ENCODE measurements around the gene POLDIP3. TPM values are rescaled to one million over a fixed set of nuclear protein-coding genes. Genes with fewer than 3 reads are reported as not detected.
"Not testable (repeated sequence)": the region's sequence is repeated elsewhere in the genome, so short reads cannot be mapped to it uniquely, and the experiment has no call there.

Gene POLDIP3
- total RNA-seq, 5 donors from 2014 or later (not counting 1 experiment from before 2014, with no cell fraction given): 66.5 to 83.8 (median 81.0) TPM

DNA sequence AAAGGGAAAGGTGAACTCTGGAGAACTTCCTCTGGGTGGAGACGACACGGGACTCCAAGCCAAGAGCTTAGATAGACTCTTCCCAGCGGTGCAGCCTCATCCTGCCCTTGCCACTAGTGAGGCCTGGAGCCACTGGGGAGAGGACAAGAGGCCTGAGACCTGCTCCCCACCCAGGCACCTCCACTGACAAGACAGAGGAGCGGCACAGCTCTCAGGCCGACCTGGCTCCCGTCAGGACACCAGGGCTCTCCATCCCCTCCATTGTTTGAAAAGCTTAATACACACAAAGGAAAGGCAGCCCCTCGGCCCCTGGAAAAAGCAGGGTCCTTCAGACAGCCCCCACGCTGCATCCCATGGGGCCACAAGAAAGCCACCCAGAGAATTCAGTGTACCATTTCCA lies 29.6 kb downstream of the POLDIP3 start:
- no peak for DNase-seq
- Histone ChIP-seq H3K27me3 (replicated peaks in 1 of 2; ENCODE audit: control insufficient read depth in 2 of 2, extremely low read depth in 1 of 2, insufficient read depth in 2 of 2, low read length in 1 of 2) (no peaks in the 10 kb centered on the region), H3K4me1 (ENCODE audit: control insufficient read depth in 1 of 2, extremely low read depth in 1 of 2, insufficient read depth in 2 of 2, low read length in 2 of 2) (peaks cover 2 to 18% of the 10 kb centered on the region in 2 experiments), H3K9me3 (no peaks in the 10 kb centered on the region), H3K36me3 (ENCODE audit: control insufficient read depth in 2 of 2, extremely low read depth in 1 of 2, insufficient read depth in 1 of 2, low read length in 1 of 2) (peaks cover 26 to 55% of the 10 kb centered on the region in 2 donors), H3K4me3 (ENCODE audit: control insufficient read depth in 1 of 2, extremely low read depth in 1 of 2, low read length in 1 of 2) (no peak overlapping the region), H3K27ac (ENCODE audit: low read length) (no peak overlapping the region)
- Mint-ChIP-seq H3K9me3 (no peaks in the 10 kb centered on the region), H3K27me3 (no peaks in the 10 kb centered on the region), H3K27ac (no peak overlapping the region), H3K36me3 (peaks cover 48% of the 10 kb centered on the region), H3K4me1 (peaks cover 13 to 17% (median 14%) of the 10 kb centered on the region in 3 donors), H3K4me3 (no peak overlapping the region)
- ChIA-PET CTCF (interaction anchor here in 1 of 2 donors (0.6 kb wide), 1 partner anchor 41 kb away, joined by 3 read pairs; no protein-coding TSS in a partner anchor), POLR2A (interaction anchor here in 1 of 2 donors (0.6 to 0.9 kb wide), 2 partner anchors 15 to 20 kb away, joined by 3 to 4 read pairs; no protein-coding TSS in a partner anchor)
- WGBS (ENCODE audit: insufficient coverage): 92% methylated on average over 3 of the region's 8 CpGs
- ATAC-seq (replicated peaks in 1 of 4): no peak

DNA sequence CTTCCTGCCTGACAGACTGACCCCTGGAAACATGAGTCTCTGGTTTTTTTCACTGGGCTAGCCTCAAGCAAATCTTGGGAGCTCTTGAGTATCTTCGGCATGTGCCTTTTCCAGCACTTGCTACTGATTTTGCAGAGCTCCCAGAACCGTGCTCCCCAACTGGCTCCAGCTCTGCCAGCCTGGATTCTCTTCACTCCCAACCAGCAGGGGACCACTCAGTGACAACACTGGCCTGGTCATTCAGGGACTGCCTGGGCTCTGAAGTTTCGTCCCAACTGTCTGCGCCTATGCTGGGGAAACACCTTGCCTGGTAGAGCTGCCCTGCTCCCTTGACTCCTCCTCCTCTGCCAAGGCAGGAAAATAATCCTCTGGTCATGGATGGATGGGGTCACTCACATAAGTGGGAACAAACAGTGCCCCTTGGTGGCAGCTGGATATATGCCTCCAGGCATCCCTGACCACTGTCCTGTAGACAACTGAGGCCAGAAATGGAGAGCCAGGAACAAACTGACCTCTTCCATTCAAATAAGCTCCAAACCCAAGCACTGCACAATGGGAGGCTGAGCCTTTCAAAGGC lies 30.2 kb downstream of the POLDIP3 start:
- Histone ChIP-seq H3K36me3 (ENCODE audit: control insufficient read depth in 2 of 2, extremely low read depth in 1 of 2, insufficient read depth in 1 of 2, low read length in 1 of 2) (peaks cover 24 to 52% of the 10 kb centered on the region in 2 donors), H3K27me3 (replicated peaks in 1 of 2; ENCODE audit: control insufficient read depth in 2 of 2, extremely low read depth in 1 of 2, insufficient read depth in 2 of 2, low read length in 1 of 2) (no peaks in the 10 kb centered on the region), H3K27ac (ENCODE audit: low read length) (no peak overlapping the region), H3K4me1 (ENCODE audit: control insufficient read depth in 1 of 2, extremely low read depth in 1 of 2, insufficient read depth in 2 of 2, low read length in 2 of 2) (peaks cover 2 to 18% of the 10 kb centered on the region in 2 experiments), H3K4me3 (ENCODE audit: control insufficient read depth in 1 of 2, extremely low read depth in 1 of 2, low read length in 1 of 2) (no peak overlapping the region), H3K9me3 (no peaks in the 10 kb centered on the region)
- ATAC-seq (replicated peaks in 1 of 4) (no peak), DNase-seq (no peak)
- POLR2A ChIA-PET: interaction anchor here in 1 of 2 donors (0.9 kb wide), 1 partner anchor 20 kb away, joined by 3 read pairs; no protein-coding TSS in a partner anchor
- Mint-ChIP-seq H3K9me3 (no peaks in the 10 kb centered on the region), H3K36me3 (peaks cover 42% of the 10 kb centered on the region), H3K27ac (no peak overlapping the region), H3K27me3 (no peaks in the 10 kb centered on the region), H3K4me3 (no peak overlapping the region), H3K4me1 (peaks cover 13 to 17% (median 16%) of the 10 kb centered on the region in 3 donors)
- CTCF ChIA-PET: interaction anchor here in 1 of 2 donors (0.6 kb wide), 1 partner anchor 40 kb away, joined by 3 read pairs; no protein-coding TSS in a partner anchor
- WGBS (ENCODE audit: insufficient coverage): 93% methylated on average over 2 of the region's 4 CpGs

DNA sequence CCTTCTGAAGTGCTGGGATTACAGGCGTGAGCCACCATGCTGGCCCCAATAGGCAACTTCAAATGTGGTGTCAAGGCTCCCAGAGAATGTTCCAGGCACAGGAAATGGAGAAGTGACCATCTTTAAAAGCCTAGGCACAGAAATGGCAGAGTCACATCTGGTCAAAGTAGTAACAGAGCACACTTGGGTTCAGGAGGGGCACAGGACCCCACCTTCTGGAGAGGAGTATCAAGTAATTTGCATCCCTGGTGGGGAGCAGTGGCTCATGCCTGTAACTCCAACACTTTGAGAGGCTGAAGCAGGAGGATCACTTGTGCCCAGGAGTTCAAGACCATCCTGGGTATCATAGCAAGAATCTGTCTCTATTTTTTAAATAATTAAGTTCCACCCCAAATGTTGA lies 31.7 kb downstream of the POLDIP3 start:
- Mint-ChIP-seq H3K36me3 (peaks cover 43% of the 10 kb centered on the region), H3K27ac (peak overlapping the region in 1 of 2 donors; percentile 22), H3K4me1 (peaks cover 13 to 17% (median 16%) of the 10 kb centered on the region in 3 donors), H3K27me3 (no peaks in the 10 kb centered on the region), H3K4me3 (peak overlapping the region; percentile 78 to 91 (median 78)), H3K9me3 (no peaks in the 10 kb centered on the region)
- CTCF ChIA-PET: no interaction called here
- no peak for DNase-seq
- Histone ChIP-seq H3K27me3 (replicated peaks in 1 of 2; ENCODE audit: control insufficient read depth in 2 of 2, extremely low read depth in 1 of 2, insufficient read depth in 2 of 2, low read length in 1 of 2) (no peaks in the 10 kb centered on the region), H3K4me1 (ENCODE audit: control insufficient read depth in 1 of 2, extremely low read depth in 1 of 2, insufficient read depth in 2 of 2, low read length in 2 of 2) (peaks cover 2 to 18% of the 10 kb centered on the region in 2 experiments), H3K9me3 (no peaks in the 10 kb centered on the region), H3K27ac (ENCODE audit: low read length) (no peak overlapping the region), H3K36me3 (ENCODE audit: control insufficient read depth in 2 of 2, extremely low read depth in 1 of 2, insufficient read depth in 1 of 2, low read length in 1 of 2) (peaks cover 25 to 51% of the 10 kb centered on the region in 2 donors), H3K4me3 (ENCODE audit: control insufficient read depth in 1 of 2, extremely low read depth in 1 of 2, low read length in 1 of 2) (no peak overlapping the region)
- POLR2A ChIA-PET: interaction anchor here in 1 of 2 donors (2.8 kb wide), 1 partner anchor 31 kb away, joined by 13 read pairs; the partner anchor contains the start of gene POLDIP3
- no peak for ATAC-seq (replicated peaks in 1 of 4)
- 83% methylated on average over 1 of the region's 1 CpG for WGBS (ENCODE audit: insufficient coverage)

DNA sequence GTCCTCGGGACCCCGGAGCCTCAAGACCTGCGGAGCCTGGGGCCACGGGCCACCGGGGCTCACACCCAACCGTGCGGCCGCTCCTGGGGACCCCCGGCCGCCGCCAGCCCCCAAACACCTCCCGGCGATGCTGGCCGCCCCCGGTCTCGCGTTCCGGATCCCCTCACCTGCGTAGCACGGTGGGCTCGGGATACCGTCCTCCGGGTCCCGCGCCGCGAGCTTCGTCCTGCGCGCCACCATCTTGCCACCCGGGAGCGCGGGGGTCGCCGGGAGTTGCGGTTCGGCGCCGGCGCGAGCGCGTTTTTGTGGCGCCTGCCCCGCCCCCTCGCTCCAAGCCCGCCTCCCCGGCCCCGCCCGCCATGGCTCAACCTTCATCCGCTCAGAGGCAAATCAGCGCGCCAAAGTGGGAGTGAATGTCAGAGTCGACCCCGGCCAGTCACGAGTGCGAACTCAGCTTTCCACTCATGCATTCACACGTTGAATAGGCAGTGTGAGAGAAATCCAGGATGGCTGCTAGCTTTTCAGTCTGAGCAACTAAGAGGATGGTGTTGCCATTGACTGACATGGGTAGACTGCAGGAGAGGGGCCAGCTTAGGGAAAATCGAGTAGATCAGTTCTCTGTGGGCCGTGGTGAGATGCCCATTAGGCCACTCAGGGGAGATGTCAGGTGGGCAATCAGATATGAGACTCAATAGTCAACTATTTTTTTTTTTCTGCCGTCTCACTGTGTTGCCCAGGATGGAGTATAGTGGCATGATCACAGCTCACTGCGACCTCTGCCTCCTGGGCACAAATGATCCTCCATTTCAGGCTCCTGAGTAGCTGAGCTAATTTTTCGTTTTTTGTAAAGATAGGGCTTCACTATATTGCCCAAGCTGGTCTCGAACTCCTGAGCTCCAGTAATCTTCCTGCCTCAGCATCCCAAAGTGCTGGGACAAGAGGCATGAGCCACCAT lies 32.6 kb downstream of the POLDIP3 start:
- CTCF ChIA-PET: no interaction called here

GRCh38 chr22:42581194-42581761 lies 33.4 kb downstream of the POLDIP3 start:
- Histone ChIP-seq H3K4me1 (ENCODE audit: control insufficient read depth in 1 of 2, extremely low read depth in 1 of 2, insufficient read depth in 2 of 2, low read length in 2 of 2) (peaks cover 2 to 18% of the 10 kb centered on the region in 2 experiments), H3K36me3 (ENCODE audit: control insufficient read depth in 2 of 2, extremely low read depth in 1 of 2, insufficient read depth in 1 of 2, low read length in 1 of 2) (peaks cover 22 to 42% of the 10 kb centered on the region in 2 donors), H3K4me3 (ENCODE audit: control insufficient read depth in 1 of 2, extremely low read depth in 1 of 2, low read length in 1 of 2) (peak overlapping the region; percentile 56 to 66)
- CTCF ChIA-PET; H3K9me3 ChIP-seq; H3K27ac ChIP-seq (ENCODE audit: low read length); H3K27me3 Mint-ChIP-seq; H3K27me3 ChIP-seq (replicated peaks in 1 of 2; ENCODE audit: control insufficient read depth in 2 of 2, extremely low read depth in 1 of 2, insufficient read depth in 2 of 2, low read length in 1 of 2); H3K9me3 Mint-ChIP-seq: not testable (repeated sequence)
- POLR2A ChIA-PET: interaction anchor here in 1 of 2 donors (2.8 kb wide), 1 partner anchor 33 kb away, joined by 13 read pairs; the partner anchor contains the start of gene POLDIP3
- peaks cover 31% of the 10 kb centered on the region for H3K36me3 Mint-ChIP-seq
- peak overlapping the region; percentile 78 to 90 for H3K27ac Mint-ChIP-seq
- WGBS (ENCODE audit: insufficient coverage): 0% methylated on average over 6 of the region's 22 CpGs
- DNase-seq (peak in 1 of 35 experiments; percentile 3), ATAC-seq (replicated peaks in 1 of 4) (peak; percentile 33 to 46 (median 38))
- peaks cover 13 to 17% (median 16%) of the 10 kb centered on the region in 3 donors for H3K4me1 Mint-ChIP-seq
- peak overlapping the region; percentile 88 to 96 (median 91) for H3K4me3 Mint-ChIP-seq

More for the DNA sequence above, 32.6 kb downstream of the POLDIP3 start:
- Histone ChIP-seq H3K36me3 (ENCODE audit: control insufficient read depth in 2 of 2, extremely low read depth in 1 of 2, insufficient read depth in 1 of 2, low read length in 1 of 2) (peaks cover 28 to 49% of the 10 kb centered on the region in 2 donors), H3K9me3 (no peaks in the 10 kb centered on the region), H3K4me3 (ENCODE audit: control insufficient read depth in 1 of 2, extremely low read depth in 1 of 2, low read length in 1 of 2) (peak overlapping the region; percentile 56 to 66), H3K27me3 (replicated peaks in 1 of 2; ENCODE audit: control insufficient read depth in 2 of 2, extremely low read depth in 1 of 2, insufficient read depth in 2 of 2, low read length in 1 of 2) (no peaks in the 10 kb centered on the region), H3K27ac (ENCODE audit: low read length) (no peak overlapping the region), H3K4me1 (ENCODE audit: control insufficient read depth in 1 of 2, extremely low read depth in 1 of 2, insufficient read depth in 2 of 2, low read length in 2 of 2) (peaks cover 2 to 18% of the 10 kb centered on the region in 2 experiments)
- DNase-seq (peak; percentile 61 to 89 (median 78)), ATAC-seq (replicated peaks in 1 of 4) (peak; percentile 91 to 96 (median 94))
- H3K4me1 Mint-ChIP-seq: peaks cover 13 to 17% (median 16%) of the 10 kb centered on the region in 3 donors
- H3K27me3 Mint-ChIP-seq: no peaks in the 10 kb centered on the region
- 3% methylated on average over 45 of the region's 64 CpGs for WGBS (ENCODE audit: insufficient coverage)
- no peaks in the 10 kb centered on the region for H3K9me3 Mint-ChIP-seq
- POLR2A ChIA-PET: interaction anchor here in 1 of 2 donors (2.8 kb wide), 1 partner anchor 32 kb away, joined by 13 read pairs; the partner anchor contains the start of gene POLDIP3
- peak overlapping the region; percentile 88 to 96 (median 91) for H3K4me3 Mint-ChIP-seq
- H3K27ac Mint-ChIP-seq: peak overlapping the region; percentile 68 to 84
- peaks cover 39% of the 10 kb centered on the region for H3K36me3 Mint-ChIP-seq

Measured in T-cell (primary cell).